H9 (cell line): ENCODE results near the gene ATXN7. TPM values are rescaled to one million over a fixed set of nuclear protein-coding genes. Genes with fewer than 3 reads are reported as not detected.

ENCODE experiments used
- DNase-seq: peaks from one replicate; pipeline ENCODE4 v3.0.0-alpha.2; 2017
- H2AFZ ChIP-seq: one replicate; pipeline ENCODE4 v1.6.1; 2013; ENCODE audit warnings: mild to moderate bottlenecking, low read length, control low read depth, moderate library complexity
- H2AK5ac ChIP-seq: 2 replicates; pipeline ENCODE4 v1.6.1; 2013; ENCODE audit warnings: low read length, control low read depth, mixed read lengths; ENCODE audit not compliant: insufficient read length
- H2BK120ac ChIP-seq: one replicate; pipeline ENCODE4 v1.6.1; 2013; ENCODE audit warnings: low read depth, mild to moderate bottlenecking, low read length, control low read depth, inconsistent platforms; ENCODE audit not compliant: poor library complexity, severe bottlenecking
- H2BK12ac ChIP-seq: 2 replicates; pipeline ENCODE4 v1.6.1; 2013; ENCODE audit warnings: low read length, control low read depth, mixed read lengths, low read depth; ENCODE audit not compliant: insufficient read length
- H2BK15ac ChIP-seq: 2 replicates; pipeline ENCODE4 v1.6.1; 2013; ENCODE audit warnings: low read depth, low read length, control low read depth
- H2BK20ac ChIP-seq: one replicate; pipeline ENCODE4 v1.6.1; 2013; ENCODE audit warnings: low read depth, mild to moderate bottlenecking, low read length, control low read depth, inconsistent platforms; ENCODE audit not compliant: poor library complexity, severe bottlenecking
- H2BK5ac ChIP-seq: 2 replicates; pipeline ENCODE4 v1.6.1; 2013; ENCODE audit warnings: low read length, control low read depth, mixed read lengths; ENCODE audit not compliant: insufficient read length
- H3K14ac ChIP-seq: 2 replicates; pipeline ENCODE4 v1.6.1; 2013; ENCODE audit warnings: low read length, control low read depth; ENCODE audit not compliant: insufficient read depth
- H3K18ac ChIP-seq: 2 replicates; pipeline ENCODE4 v1.6.1; 2013; ENCODE audit warnings: low read depth, mild to moderate bottlenecking, mixed read lengths, low read length, control low read depth; ENCODE audit not compliant: insufficient read length
- H3K23ac ChIP-seq: 2 replicates; pipeline ENCODE4 v1.6.1; 2013; ENCODE audit warnings: low read length, control low read depth, mixed read lengths, low read depth; ENCODE audit not compliant: insufficient read length
- H3K23me2 ChIP-seq: 2 replicates; pipeline ENCODE4 v1.6.1; 2013; ENCODE audit warnings: low read depth, mild to moderate bottlenecking, mixed read lengths, low read length, control low read depth; ENCODE audit not compliant: insufficient read length, poor library complexity, severe bottlenecking
- H3K27ac ChIP-seq: 2 replicates; pipeline ENCODE4 v1.5.1; 2013; ENCODE audit warnings: low read length, control low read depth, mixed read lengths, low read depth; ENCODE audit not compliant: insufficient read length
- H3K27me3 ChIP-seq: 2 replicates; pipeline ENCODE4 v1.6.1; 2013; ENCODE audit warnings: low read length, control low read depth, inconsistent platforms; ENCODE audit not compliant: insufficient read depth
- H3K4ac ChIP-seq: 2 replicates; pipeline ENCODE4 v1.6.1; 2013; ENCODE audit warnings: low read depth, mild to moderate bottlenecking, control low read depth, inconsistent platforms, low read length, moderate library complexity
- H3K4me1 ChIP-seq: 2 replicates; pipeline ENCODE4 v1.6.1; 2013; ENCODE audit warnings: low read length, control low read depth, inconsistent platforms; ENCODE audit not compliant: insufficient read depth
- H3K4me2 ChIP-seq: 2 replicates; pipeline ENCODE4 v1.6.1; 2013; ENCODE audit warnings: low read length, control low read depth, mixed read lengths; ENCODE audit not compliant: insufficient read length, insufficient read depth
- H3K56ac ChIP-seq: 2 replicates; pipeline ENCODE4 v1.6.1; 2013; ENCODE audit warnings: low read depth, mild to moderate bottlenecking, mixed read lengths, low read length, control low read depth; ENCODE audit not compliant: insufficient read length
- H3K79me1 ChIP-seq: 2 replicates; pipeline ENCODE4 v1.6.1; 2013; ENCODE audit warnings: low read depth, mild to moderate bottlenecking, moderate library complexity, low read length, control low read depth, inconsistent platforms; ENCODE audit not compliant: insufficient read depth, poor library complexity, severe bottlenecking
- H3K79me2 ChIP-seq: 2 replicates; pipeline ENCODE4 v1.6.1; 2013; ENCODE audit warnings: low read length, control low read depth, inconsistent platforms; ENCODE audit not compliant: insufficient read depth
- H3K9ac ChIP-seq: 2 replicates; pipeline ENCODE4 v1.6.1; 2013; ENCODE audit warnings: low read length, control low read depth, mixed read lengths; ENCODE audit not compliant: insufficient read length; ENCODE audit errors: extremely low read depth
- H3K9me3 ChIP-seq: one replicate; pipeline ENCODE4 v1.6.1; 2013; ENCODE audit warnings: low read depth, low read length, inconsistent platforms; ENCODE audit not compliant: control insufficient read depth
- H3T11ph ChIP-seq: one replicate; pipeline ENCODE4 v1.6.1; 2013; ENCODE audit warnings: mild to moderate bottlenecking, low read length, control low read depth, inconsistent platforms
- H4K20me1 ChIP-seq: one replicate; pipeline ENCODE4 v1.6.1; 2013; ENCODE audit not compliant: control insufficient read depth, insufficient read length, insufficient read depth
- H4K5ac ChIP-seq: 2 replicates; pipeline ENCODE4 v1.6.1; 2013; ENCODE audit warnings: low read depth, mild to moderate bottlenecking, mixed read lengths, low read length, control low read depth; ENCODE audit not compliant: insufficient read length
- H4K8ac ChIP-seq: replicated peaks from 2 replicates; pipeline ENCODE4 v1.6.1; 2013; ENCODE audit warnings: low read length, control low read depth, mixed read lengths, low read depth; ENCODE audit not compliant: insufficient read length
- H4K91ac ChIP-seq: 2 replicates; pipeline ENCODE4 v1.6.1; 2013; ENCODE audit warnings: low read depth, mild to moderate bottlenecking, moderate library complexity, mixed read lengths, low read length, control low read depth; ENCODE audit not compliant: insufficient read length
- H3K27ac Mint-ChIP-seq, 3 experiments: 2 replicates in 2 of 3; 3 replicates in 1 of 3; pipeline ENCODE4 v1.8.0; 2020 to 2021; ENCODE audit warnings: mixed read lengths in 3 of 3, mild to moderate bottlenecking in 1 of 3, moderate library complexity in 1 of 3
- H3K27me3 Mint-ChIP-seq: 2 replicates; pipeline ENCODE4 v1.8.0; 2021; ENCODE audit warnings: low read depth, mild to moderate bottlenecking, moderate library complexity, mixed read lengths
- H3K36me3 Mint-ChIP-seq, 3 experiments: 2 replicates in 2 of 3; 3 replicates in 1 of 3; pipeline ENCODE4 v1.8.0; 2020 to 2021; ENCODE audit warnings: low read depth in 3 of 3, mixed read lengths in 3 of 3; ENCODE audit not compliant: insufficient read depth in 1 of 3
- H3K4me1 Mint-ChIP-seq, 2 experiments: 2 replicates each; pipeline ENCODE4 v1.8.0; 2020; ENCODE audit warnings: mixed read lengths in 2 of 2
- H3K4me3 Mint-ChIP-seq, 2 experiments: 2 replicates in 1 of 2; 3 replicates in 1 of 2; pipeline ENCODE4 v1.8.0; 2020 to 2021; ENCODE audit warnings: mild to moderate bottlenecking in 2 of 2, mixed read lengths in 2 of 2, moderate library complexity in 1 of 2
- H3K9me3 Mint-ChIP-seq, 2 experiments: 2 replicates in 1 of 2; 3 replicates in 1 of 2; pipeline ENCODE4 v1.8.0; 2020; ENCODE audit warnings: mild to moderate bottlenecking in 2 of 2, mixed read lengths in 2 of 2, moderate library complexity in 1 of 2
- CTCF ChIP-seq: fragments of 200-600 bp; sonication (generic); conservative IDR thresholded peaks from 3 replicates; pipeline ENCODE4 v1.8.0; 2021; ENCODE audit warnings: antibody characterized with exemption, mild to moderate bottlenecking
- WGBS: extraction: QIAGEN DNeasy Blood & Tissue Kit; methylation state at CpG from one replicate; pipeline ENCODE4 v1.1.7; 2013; ENCODE audit warnings: missing lambda C conversion rate, low lambda C conversion rate, mixed read lengths; ENCODE audit not compliant: insufficient read length; ENCODE audit errors: extremely low coverage; 5-methylcytosine and 5-hydroxymethylcytosine counted together
- total RNA-seq: library from RNA; stranded (reverse); gene quantifications from 2 replicates; pipeline ENCODE4 v1.2.1, GENCODE V29; 2021

The ATXN7 gene
- total RNA-seq, 1 experiment from 2014 or later: 21.5 TPM

- Histone ChIP-seq H2BK15ac (no peak overlapping the region), H4K91ac (no peak overlapping the region), H3K23me2 (no peaks in the 10 kb centered on the region), H3K18ac (no peak overlapping the region), H2BK12ac (no peak overlapping the region), H3K4me1 (no peaks in the 10 kb centered on the region; the same call in 1 of the 2 replicates), H3K9me3 (no peaks in the 10 kb centered on the region), H3K4ac (no peak overlapping the region), H2BK120ac (no peak overlapping the region), H3K79me1 (no peaks in the 10 kb centered on the region), H2BK20ac (no peak overlapping the region), H3K4me2 (no peak overlapping the region), H3K23ac (no peak overlapping the region), H3K9ac (no peak overlapping the region), H4K20me1 (no peaks in the 10 kb centered on the region), H3T11ph (no peak overlapping the region), H2AFZ (no peak overlapping the region), H3K79me2 (no peaks in the 10 kb centered on the region), H2AK5ac (no peak overlapping the region), H3K27me3 (no peaks in the 10 kb centered on the region), H2BK5ac (no peak overlapping the region), H3K56ac (no peak overlapping the region), H4K8ac (no peak overlapping the region), H4K5ac (no peak overlapping the region), H3K14ac (no peak overlapping the region), H3K27ac (no peak overlapping the region)
- Mint-ChIP-seq H3K27me3 (no peaks in the 10 kb centered on the region), H3K27ac (no peak overlapping the region), H3K36me3 (peaks cover 2 to 18% (median 4%) of the 10 kb centered on the region in 3 experiments; a peak in 4 of 7 replicates), H3K9me3 (no peaks in the 10 kb centered on the region), H3K4me1 (peaks cover 20 to 29% of the 10 kb centered on the region in 2 experiments), H3K4me3 (no peak overlapping the region)
- WGBS: no CpG with 5 or more reads among the region's 2 CpGs
- DNase-seq: no peak
- no peak for TF ChIP-seq CTCF
These were observed 139.9 kb downstream of the ATXN7 start for GRCh38 chr3:64003589-64003988.
